Measurements from ENCODE around the gene BAZ2B.

DNA sequence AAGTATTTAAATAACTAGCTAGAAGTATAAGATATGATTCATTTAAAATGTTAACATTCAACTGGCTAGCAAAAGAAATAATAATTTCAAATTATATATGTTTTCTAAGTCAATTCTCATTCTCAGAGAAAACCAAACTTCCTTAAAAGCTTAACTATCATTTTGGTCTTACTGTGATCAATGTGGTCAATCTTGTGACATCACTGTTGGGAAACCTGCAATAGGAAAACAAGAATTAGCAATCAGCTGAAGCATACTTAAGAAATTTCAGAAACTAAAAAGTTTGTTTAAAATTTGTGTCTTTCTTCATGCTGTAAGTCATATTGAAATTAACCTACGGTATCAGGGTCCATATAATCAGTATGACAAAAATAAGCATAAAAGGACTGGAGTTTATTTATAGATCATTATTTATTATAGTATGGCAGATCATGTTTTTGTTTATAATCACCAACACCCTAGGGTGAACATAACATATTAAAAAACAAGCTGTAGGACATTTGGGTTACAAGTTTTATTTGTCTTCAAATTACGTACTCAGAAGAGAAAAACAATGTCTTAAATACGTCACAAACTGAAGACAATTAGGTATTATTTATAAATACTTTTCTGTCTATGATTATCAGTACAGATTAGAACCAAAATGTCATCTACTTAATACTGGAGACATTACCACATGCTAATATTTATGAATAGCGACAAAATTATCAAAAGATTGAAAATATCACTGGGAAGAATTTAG, 60.5 kb downstream of the BAZ2B start:
- TF ChIP-seq EZH2 (IDR thresholded peaks at IDR 0.05): no peak
- TF ChIP-seq POLR2AphosphoS5 (IDR thresholded peaks at IDR 0.05; ENCODE audit: borderline replicate concordance, low read depth, low read length): no peak
- TF ChIP-seq FOXP2 (optimal IDR thresholded peaks at IDR 0.05; ENCODE audit: control extremely low read depth, extremely low read length, insufficient read depth): no peak

Data from SK-N-MC (cell line).